HEK293 (cell line): ENCODE data around the gene IFT43.

Experiments used
- CTCF ChIA-PET: fragments of 350-600 bp; formaldehyde crosslinking; extraction: SDS; loops from one replicate; lab custom pipeline; 2021; ENCODE audit warnings: antibody characterized with exemption; lab: Yijun Ruan, JAX
- POLR2A ChIA-PET: fragments of 300-600 bp; formaldehyde crosslinking; extraction: SDS; loops from one replicate; lab custom pipeline; 2020; ENCODE audit warnings: antibody characterized with exemption, inconsistent platforms; lab: Yijun Ruan, JAX
- H3K27ac ChIP-seq: fragments of 200-500 bp; sonication (Bioruptor generic); 2 replicates; pipeline ENCODE4 v1.5.1; 2014; ENCODE audit warnings: low read depth, low read length, control low read depth, inconsistent platforms; ENCODE audit errors: extremely low read depth
- H3K36me3 ChIP-seq, 2 experiments: fragments of 200-500 bp in 1 of 2; sonication (Bioruptor generic) in 1 of 2; 1 replicate in 1 of 2; 2 replicates in 1 of 2; pipeline ENCODE4 v1.5.1; 2014 to 2017; ENCODE audit warnings: inconsistent platforms in 2 of 2, low read length in 2 of 2; ENCODE audit not compliant: control insufficient read depth in 2 of 2, insufficient read depth in 1 of 2
- H3K4me1 ChIP-seq: fragments of 200-500 bp; sonication (Bioruptor generic); 2 replicates; pipeline ENCODE4 v1.5.1; 2014; ENCODE audit warnings: mild to moderate bottlenecking, low read length, inconsistent platforms; ENCODE audit not compliant: control insufficient read depth, insufficient read depth
- H3K4me3 ChIP-seq: 2 replicates; pipeline ENCODE4 v1.5.1; 2011; ENCODE audit warnings: low read depth, mild to moderate bottlenecking, control low read depth, low read length, moderate library complexity
- H3K9me3 ChIP-seq: fragments of 200-500 bp; sonication (Bioruptor generic); 2 replicates; pipeline ENCODE4 v1.5.1; 2014; ENCODE audit warnings: low read depth, low read length, inconsistent platforms; ENCODE audit not compliant: control insufficient read depth, insufficient read depth
- REST ChIP-seq: fragments of 450-650 bp; formaldehyde crosslinking; IDR thresholded peaks from 2 replicates; pipeline ENCODE4 v1.5.1; 2016; ENCODE audit warnings: missing biosample characterization, missing genetic modification characterization
- ZNF843 ChIP-seq: fragments of 450-650 bp; formaldehyde crosslinking; IDR thresholded peaks from 2 replicates; pipeline ENCODE4 v1.5.1; 2016; ENCODE audit warnings: missing biosample characterization, missing genetic modification characterization

IFT43 gene

GRCh38 chr14:76133103-76133502 lies 147.5 kb downstream of the IFT43 start:
- TF ChIP-seq REST (peak; percentile 98), ZNF843 (no peak)
- Histone ChIP-seq H3K9me3 (no peaks in the 10 kb centered on the region), H3K4me3 (no peak overlapping the region), H3K4me1 (no peaks in the 10 kb centered on the region), H3K36me3 (no peaks in the 10 kb centered on the region), H3K27ac (no peak overlapping the region)
- ChIA-PET POLR2A (no interaction called here), CTCF (no interaction called here)
